HepG2 (cell line): ENCODE data around the gene SARS2. TPM values are rescaled to one million over a fixed set of nuclear protein-coding genes. Genes with fewer than 3 reads are reported as not detected.
"Not testable (repeated sequence)": the region's sequence is repeated elsewhere in the genome, so short reads cannot be mapped to it uniquely, and the experiment has no call there.

ENCODE experiments used
- ATAC-seq: fragments of 200-7000 bp; cut with Tn5 transposase; 3 replicates; pipeline ENCODE4 v1.9.1; 2020; ENCODE audit warnings: mild to moderate bottlenecking, moderate library complexity
- BruUV-seq: library from RNA; stranded (reverse); fragments of 400-500 nt; replicated peaks from 2 replicates; lab custom pipeline; 2021; lab: Mats Ljungman, UMichigan
- CTCF ChIA-PET: fragments of 300-600 bp; formaldehyde crosslinking; extraction: SDS; loops from one replicate; lab custom pipeline; 2021; ENCODE audit warnings: low total read pairs, inconsistent platforms, low intra/inter-chr PET ratio; lab: Yijun Ruan, JAX
- POLR2A ChIA-PET: fragments of 350-600 bp; sonication (Branson Sonifier 250); formaldehyde crosslinking; loops from one replicate; lab custom pipeline; 2020; ENCODE audit warnings: antibody characterized with exemption, inconsistent platforms; lab: Yijun Ruan, JAX
- DNase-seq: peaks from one replicate; pipeline ENCODE4 v3.0.0-alpha.2; 2015; ENCODE audit warnings: low spot score
- FAIRE-seq: peaks from 3 replicates; lab custom pipeline; 2011; peaks lifted over from hg19 to GRCh38; lab: Jason Lieb, UNC
- H2AFZ ChIP-seq: one replicate; pipeline ENCODE4 v1.6.1; 2011; ENCODE audit warnings: low read length, inconsistent platforms
- H3K27ac ChIP-seq: fragments of 300-600 bp; 3 replicates; pipeline ENCODE4 v1.8.0; 2011; ENCODE audit warnings: mixed run types, mild to moderate bottlenecking, mixed read lengths, low read length, inconsistent platforms; ENCODE audit not compliant: insufficient read depth; ENCODE audit errors: extremely low read length
- H3K27me3 ChIP-seq, 2 experiments: fragments of 200-600 bp in 1 of 2; 2 replicates in 1 of 2; 3 replicates in 1 of 2; pipeline versions ENCODE4 v1.6.0 to v1.8.0; 2011; ENCODE audit warnings: low read length in 2 of 2, mild to moderate bottlenecking in 2 of 2, moderate library complexity in 2 of 2, inconsistent platforms in 1 of 2; ENCODE audit not compliant: insufficient read depth in 2 of 2, control insufficient read depth in 1 of 2
- H3K36me3 ChIP-seq, 2 experiments: fragments of 200-600 bp in 1 of 2; replicated peaks in 1 of 2; 2 replicates in 1 of 2; 3 replicates in 1 of 2; pipeline versions ENCODE4 v1.5.1 to v1.8.0; 2011; ENCODE audit warnings: low read length in 2 of 2, inconsistent platforms in 1 of 2; ENCODE audit not compliant: insufficient read depth in 2 of 2, control insufficient read depth in 1 of 2
- H3K4me1 ChIP-seq: 2 replicates; pipeline ENCODE4 v1.5.1; 2012; ENCODE audit warnings: low read length, inconsistent platforms; ENCODE audit not compliant: insufficient read depth
- H3K4me2 ChIP-seq: 2 replicates; pipeline ENCODE4 v1.6.0; 2011; ENCODE audit warnings: low read depth, low read length, inconsistent platforms
- H3K4me3 ChIP-seq, 3 experiments: fragments of 200-600 bp in 1 of 3; sonication (generic), shearing (Covaris generic) in 1 of 3; replicated peaks in 1 of 3; 2 replicates each; pipeline ENCODE4 v1.5.1; 2011 to 2016; ENCODE audit warnings: low read length in 3 of 3, inconsistent platforms in 2 of 3, low read depth in 2 of 3, mild to moderate bottlenecking in 2 of 3, control low read depth in 1 of 3, mixed read lengths in 1 of 3; ENCODE audit not compliant: insufficient read depth in 1 of 3
- H3K79me2 ChIP-seq: one replicate; pipeline ENCODE4 v1.6.1; 2011; ENCODE audit warnings: low read length, inconsistent platforms; ENCODE audit not compliant: insufficient read depth
- H3K9ac ChIP-seq: 2 replicates; pipeline ENCODE4 v1.6.0; 2011; ENCODE audit warnings: mild to moderate bottlenecking, low read depth, low read length, inconsistent platforms; ENCODE audit not compliant: insufficient read depth
- H3K9me3 ChIP-seq: 2 replicates; pipeline ENCODE4 v1.5.1; 2012; ENCODE audit warnings: mild to moderate bottlenecking, low read length
- H4K20me1 ChIP-seq: 2 replicates; pipeline ENCODE4 v1.6.0; 2011; ENCODE audit warnings: inconsistent platforms, mild to moderate bottlenecking, low read length, moderate library complexity; ENCODE audit not compliant: insufficient read depth
- ELF4 ChIP-seq: sonication (generic); formaldehyde crosslinking; IDR thresholded peaks from 2 replicates; pipeline ENCODE4 v1.5.0; 2020; ENCODE audit warnings: missing genetic modification reagents, mild to moderate bottlenecking, moderate library complexity, borderline replicate concordance
- FOXC1 ChIP-seq: sonication (generic); formaldehyde crosslinking; IDR thresholded peaks from 2 replicates; pipeline ENCODE4 v1.8.0; 2022; ENCODE audit warnings: mild to moderate bottlenecking, missing genetic modification reagents, borderline replicate concordance
- MBD4 ChIP-seq: IDR thresholded peaks from 2 replicates; pipeline ENCODE4 v1.6.1; 2012; ENCODE audit warnings: low read length, inconsistent platforms, borderline replicate concordance
- PAF1 ChIP-seq: IDR thresholded peaks from 2 replicates; pipeline ENCODE4 v1.6.1; 2016; ENCODE audit warnings: missing genetic modification reagents, missing compliant biosample characterization
- ZFP62 ChIP-seq: sonication (generic); formaldehyde crosslinking; IDR thresholded peaks from 2 replicates; pipeline ENCODE4 v1.4.0; 2020; ENCODE audit warnings: missing genetic modification reagents
- ZNF263 ChIP-seq: sonication (generic); formaldehyde crosslinking; IDR thresholded peaks from 2 replicates; pipeline ENCODE4 v1.4.0; 2020; ENCODE audit warnings: missing genetic modification reagents
- ZNF30 ChIP-seq: sonication (generic); formaldehyde crosslinking; IDR thresholded peaks from 2 replicates; pipeline ENCODE4 v1.5.0; 2020; ENCODE audit warnings: mild to moderate bottlenecking, missing genetic modification reagents
- ZNF556 ChIP-seq: sonication (generic); formaldehyde crosslinking; IDR thresholded peaks from 2 replicates; pipeline ENCODE4 v1.4.0; 2020; ENCODE audit warnings: mild to moderate bottlenecking, missing genetic modification reagents, borderline replicate concordance
- ZNF605 ChIP-seq: sonication (generic); formaldehyde crosslinking; IDR thresholded peaks from 2 replicates; pipeline ENCODE4 v1.8.0; 2022; ENCODE audit warnings: mild to moderate bottlenecking, missing genetic modification reagents
- ZNF737 ChIP-seq: sonication (generic); formaldehyde crosslinking; IDR thresholded peaks from 2 replicates; pipeline ENCODE4 v1.5.0; 2020; ENCODE audit warnings: missing genetic modification reagents, mild to moderate bottlenecking, borderline replicate concordance
- ZNF816 ChIP-seq: sonication (generic); formaldehyde crosslinking; IDR thresholded peaks from 2 replicates; pipeline ENCODE4 v1.8.0; 2022; ENCODE audit warnings: missing genetic modification reagents, mild to moderate bottlenecking, borderline replicate concordance
- ZNF841 ChIP-seq: sonication (generic); formaldehyde crosslinking; IDR thresholded peaks from 2 replicates; pipeline ENCODE4 v1.8.1; 2023; ENCODE audit warnings: missing genetic modification reagents, borderline replicate concordance
- WGBS: methylation state at CpG from one replicate; pipeline ENCODE4 v1.1.6; 2017; ENCODE audit warnings: low lambda C conversion rate; 5-methylcytosine and 5-hydroxymethylcytosine counted together
- in situ Hi-C: cut with HindIII; loops from 2 replicates; pipeline ENCODE4 v1.10.0; 2017; ENCODE audit warnings: low pct_unique_long_range_greater_than_20kb; ENCODE audit not compliant: extremely low pct_ligation_motif_present
- intact Hi-C: fragments of 100-400 bp; cut with micrococcal nuclease; formaldehyde crosslinking; loops from one replicate; pipeline ENCODE4 v1.10.0; 2022; ENCODE audit not compliant: unreplicated experiment
- polyA plus RNA-seq, 8 experiments: library from polyadenylated mRNA; depleted of rRNA in 3 of 8; stranded (reverse) in 7 of 8; unstranded in 1 of 8; fragments of >200 nt; fragmentation: Illumina TruSeq in 4 of 8; extraction: Trizol in 4 of 8; gene quantifications; 2 replicates each; pipeline versions ENCODE4 v1.2.1 to v1.2.3, GENCODE V29; 2011 to 2016; ENCODE audit warnings: low read depth in 4 of 8, missing spikeins in 1 of 8, mixed read lengths in 1 of 8; ENCODE audit not compliant: insufficient read depth in 1 of 8
- total RNA-seq, 5 experiments: library from RNA; depleted of rRNA; stranded (reverse); fragments of >200 nt; fragmentation: Illumina TruSeq; extraction: Trizol; gene quantifications; 2 replicates each; pipeline ENCODE4 v1.2.3, GENCODE V29; 2016; ENCODE audit warnings: low read depth in 1 of 5
- TF ChIP-seq, protein P1 (sequence below): IDR thresholded peaks from 2 replicates; pipeline ENCODE4 v1.6.1; 2012; ENCODE audit warnings: low read depth, low read length, improper control_type of control experiment
- TF ChIP-seq, protein P2 (sequence below): sonication (generic); formaldehyde crosslinking; conservative IDR thresholded peaks from 2 replicates; pipeline ENCODE4 v1.5.0; 2020; ENCODE audit warnings: missing genetic modification reagents

SARS2 gene
- total and polyA plus RNA-seq, 2 of the 13 experiments (the other 11 are each of a cell fraction or from before 2014, with no cell fraction given), result 40.0 to 48.6 TPM

DNA sequence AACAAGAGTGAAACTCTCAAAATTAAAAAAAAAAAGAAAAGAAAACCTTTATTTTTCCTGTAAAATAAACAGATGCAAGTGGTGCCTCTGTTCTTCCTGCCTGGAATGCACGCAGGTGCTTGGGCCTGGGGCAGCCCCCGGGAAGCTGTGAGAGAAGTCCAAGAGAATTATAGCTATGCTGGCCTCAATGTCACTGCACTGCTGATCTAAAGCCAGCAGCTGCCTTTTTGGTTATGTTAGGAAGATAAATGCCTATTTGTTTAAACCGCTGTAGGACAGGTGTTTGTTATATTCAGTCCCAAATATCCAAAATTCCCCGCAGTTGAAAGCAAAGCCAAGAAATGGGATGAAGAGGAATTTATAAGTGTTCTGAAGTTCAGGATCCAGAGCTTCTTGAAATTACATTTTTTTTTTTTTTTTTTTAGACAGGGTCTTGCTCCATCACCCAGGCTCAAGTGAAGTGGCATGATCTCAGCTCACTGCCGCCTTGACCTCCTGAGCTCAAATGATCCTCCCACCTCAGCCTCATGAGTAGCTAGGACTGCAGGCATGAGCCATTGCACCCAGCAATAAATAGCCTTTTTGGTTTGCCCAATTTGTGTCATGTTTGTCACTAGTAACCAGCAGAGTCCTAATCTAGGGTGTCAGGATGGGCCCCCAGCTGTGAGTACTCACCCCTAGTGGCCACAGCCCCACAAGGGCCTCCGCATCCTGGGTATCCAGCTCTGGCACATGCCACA is 54.7 kb downstream of the SARS2 start (continued):
- TF ChIP-seq ELF4 (CRISPR knock-in tag) (no peak), ZFP62 (no peak)

DNA sequence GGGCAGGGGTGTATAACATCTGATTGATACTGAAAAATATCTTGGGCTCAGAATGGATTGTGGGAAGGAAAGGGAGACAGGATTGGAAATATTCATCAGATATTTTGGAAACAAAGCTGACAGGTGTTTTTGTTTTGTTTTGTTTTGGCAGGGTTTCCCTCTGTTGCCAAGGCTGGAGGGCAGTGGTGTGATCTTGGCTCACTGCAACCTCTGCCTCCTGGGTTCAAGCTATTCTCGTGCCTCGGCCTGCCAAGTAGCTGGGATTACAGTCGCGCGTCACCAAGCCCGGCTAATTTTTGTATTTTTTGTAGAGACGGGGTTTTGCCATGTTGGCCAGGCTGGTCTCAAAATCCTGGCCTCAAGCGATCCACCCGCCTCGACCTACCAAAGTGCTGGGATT is 57.2 kb downstream of the SARS2 start:
- intact Hi-C loops, H3K9ac ChIP-seq, H3K79me2 ChIP-seq, H3K4me3 ChIP-seq, CTCF ChIA-PET, H4K20me1 ChIP-seq, DNase-seq, BruUV-seq, H3K27me3 ChIP-seq, POLR2A ChIA-PET, H3K36me3 ChIP-seq, in situ Hi-C loops, H2AFZ ChIP-seq, FAIRE-seq, H3K4me2 ChIP-seq, ATAC-seq, H3K27ac ChIP-seq, H3K9me3 ChIP-seq: not testable (repeated sequence)
- WGBS, result 95% methylated on average over 10 of the region's 10 CpGs
- peaks cover 24% of the 10 kb centered on the region for H3K4me1 ChIP-seq

- DNase-seq, result no peak
- no peak for FAIRE-seq
- no TSS peak for BruUV-seq
- TF ChIP-seq ZNF841 (CRISPR knock-in tag) (no peak), ZNF816 (CRISPR knock-in tag) (no peak), ZNF30 (CRISPR knock-in tag) (no peak), ZNF556 (CRISPR knock-in tag) (no peak), ZNF263 (no peak), ZNF737 (CRISPR knock-in tag) (no peak), ZNF605 (CRISPR knock-in tag) (no peak), PAF1 (CRISPR knock-in tag) (no peak), MBD4 (no peak), FOXC1 (CRISPR knock-in tag) (no peak)
- TF ChIP-seq, protein P1, sequence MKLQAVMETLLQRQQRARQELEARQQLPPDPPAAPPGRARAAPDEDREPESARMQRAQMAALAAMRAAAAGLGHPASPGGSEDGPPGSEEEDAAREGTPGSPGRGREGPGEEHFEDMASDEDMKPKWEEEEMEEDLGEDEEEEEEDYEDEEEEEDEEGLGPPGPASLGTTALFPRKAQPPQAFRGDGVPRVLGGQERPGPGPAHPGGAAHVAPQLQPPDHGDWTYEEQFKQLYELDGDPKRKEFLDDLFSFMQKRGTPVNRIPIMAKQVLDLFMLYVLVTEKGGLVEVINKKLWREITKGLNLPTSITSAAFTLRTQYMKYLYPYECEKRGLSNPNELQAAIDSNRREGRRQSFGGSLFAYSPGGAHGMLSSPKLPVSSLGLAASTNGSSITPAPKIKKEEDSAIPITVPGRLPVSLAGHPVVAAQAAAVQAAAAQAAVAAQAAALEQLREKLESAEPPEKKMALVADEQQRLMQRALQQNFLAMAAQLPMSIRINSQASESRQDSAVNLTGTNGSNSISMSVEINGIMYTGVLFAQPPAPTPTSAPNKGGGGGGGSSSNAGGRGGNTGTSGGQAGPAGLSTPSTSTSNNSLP, result no peak
- TF ChIP-seq, protein P2, sequence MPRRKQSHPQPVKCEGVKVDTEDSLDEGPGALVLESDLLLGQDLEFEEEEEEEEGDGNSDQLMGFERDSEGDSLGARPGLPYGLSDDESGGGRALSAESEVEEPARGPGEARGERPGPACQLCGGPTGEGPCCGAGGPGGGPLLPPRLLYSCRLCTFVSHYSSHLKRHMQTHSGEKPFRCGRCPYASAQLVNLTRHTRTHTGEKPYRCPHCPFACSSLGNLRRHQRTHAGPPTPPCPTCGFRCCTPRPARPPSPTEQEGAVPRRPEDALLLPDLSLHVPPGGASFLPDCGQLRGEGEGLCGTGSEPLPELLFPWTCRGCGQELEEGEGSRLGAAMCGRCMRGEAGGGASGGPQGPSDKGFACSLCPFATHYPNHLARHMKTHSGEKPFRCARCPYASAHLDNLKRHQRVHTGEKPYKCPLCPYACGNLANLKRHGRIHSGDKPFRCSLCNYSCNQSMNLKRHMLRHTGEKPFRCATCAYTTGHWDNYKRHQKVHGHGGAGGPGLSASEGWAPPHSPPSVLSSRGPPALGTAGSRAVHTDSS (CRISPR knock-in tag), result no peak
Measured at GRCh38 chr19:38870612-38871011, 60.0 kb downstream of the SARS2 start.

More at GRCh38 chr19:38870612-38871011, 60.0 kb downstream of the SARS2 start:
- 95% methylated on average over 12 of the region's 19 CpGs for WGBS
- Histone ChIP-seq H3K9ac (no peak overlapping the region), H3K27me3 (no peaks in the 10 kb centered on the region), H3K4me1 (no peaks in the 10 kb centered on the region), H3K4me2 (no peak overlapping the region), H3K9me3 (no peaks in the 10 kb centered on the region), H3K27ac (no peak overlapping the region), H3K4me3 (no peak overlapping the region), H2AFZ (no peak overlapping the region), H3K79me2 (no peaks in the 10 kb centered on the region), H4K20me1 (no peaks in the 10 kb centered on the region), H3K36me3 (no peaks in the 10 kb centered on the region)
- in situ Hi-C loops (no loop called here), intact Hi-C loops (no loop called here)
- ChIA-PET CTCF (no interaction called here), POLR2A (no interaction called here)
- ATAC-seq, result no peak
